HL-60 (cell line): ENCODE data around the gene MAP3K20.

Experiments used
- GABPA ChIP-seq: IDR thresholded peaks from 2 replicates; pipeline ENCODE4 v1.6.1; 2012; ENCODE audit warnings: low read depth
- REST ChIP-seq: IDR thresholded peaks from 2 replicates; pipeline ENCODE4 v1.6.1; 2012; ENCODE audit warnings: low read depth; ENCODE audit not compliant: insufficient replicate concordance

- TF ChIP-seq GABPA (no peak), REST (no peak)
Observed at GRCh38 chr2:173137610-173138009, 62.0 kb downstream of the MAP3K20 start.
